Keratinocyte (primary cell): ENCODE data around the gene TMEM218. TPM values are rescaled to one million over a fixed set of nuclear protein-coding genes. Genes with fewer than 3 reads are reported as not detected.
A peak's percentile ranks its signal among the peaks of the same experiment; 100 is the strongest.

Source experiments
- DNase-seq: peaks from one replicate; pipeline ENCODE4 v3.0.0-alpha.2; 2011; ENCODE audit warnings: low read depth, missing footprints, low spot score
- FAIRE-seq: peaks from 2 replicates; lab custom pipeline; 2011; peaks lifted over from hg19 to GRCh38; lab: Jason Lieb, UNC
- H2AFZ ChIP-seq: 2 replicates; pipeline ENCODE4 v1.6.0; 2012; ENCODE audit warnings: low read length, control low read depth, inconsistent platforms; ENCODE audit not compliant: control insufficient read depth
- H3K27ac ChIP-seq: 2 replicates; pipeline ENCODE4 v1.5.1; 2011; ENCODE audit warnings: low read length; ENCODE audit not compliant: control insufficient read depth, insufficient read depth
- H3K27me3 ChIP-seq: 3 replicates; pipeline ENCODE4 v1.6.0; 2011; ENCODE audit warnings: low read length; ENCODE audit not compliant: control insufficient read depth, insufficient read depth; ENCODE audit errors: extremely low read depth
- H3K36me3 ChIP-seq, 2 experiments: 2 replicates in 1 of 2; 3 replicates in 1 of 2; pipeline ENCODE4 v1.5.1; 2011; ENCODE audit warnings: low read length in 2 of 2, mild to moderate bottlenecking in 1 of 2; ENCODE audit not compliant: control insufficient read depth in 2 of 2, insufficient read depth in 2 of 2; ENCODE audit errors: extremely low read depth in 1 of 2
- H3K4me1 ChIP-seq: 3 replicates; pipeline ENCODE4 v1.5.1; 2011; ENCODE audit warnings: low read length; ENCODE audit not compliant: control insufficient read depth, insufficient read depth; ENCODE audit errors: extremely low read depth
- H3K4me2 ChIP-seq: 3 replicates; pipeline ENCODE4 v1.6.0; 2011; ENCODE audit warnings: low read depth, low read length; ENCODE audit not compliant: control insufficient read depth, insufficient read depth; ENCODE audit errors: extremely low read depth
- H3K4me3 ChIP-seq, 3 experiments: fragments of 200-600 bp in 1 of 3; sonication (generic) in 1 of 3; 2 replicates in 2 of 3; 3 replicates in 1 of 3; pipeline ENCODE4 v1.5.1; 2011 to 2016; ENCODE audit warnings: low read length in 3 of 3, mild to moderate bottlenecking in 3 of 3, control low read depth in 2 of 3, inconsistent platforms in 1 of 3, low read depth in 1 of 3, mixed read lengths in 1 of 3, mixed run types in 1 of 3, moderate library complexity in 1 of 3; ENCODE audit not compliant: control insufficient read depth in 2 of 3, insufficient read depth in 2 of 3; ENCODE audit errors: extremely low read depth in 1 of 3
- H3K79me2 ChIP-seq: 2 replicates; pipeline ENCODE4 v1.6.0; 2012; ENCODE audit warnings: low read length; ENCODE audit not compliant: control insufficient read depth, insufficient read depth
- H3K9ac ChIP-seq: 3 replicates; pipeline ENCODE4 v1.6.0; 2011; ENCODE audit warnings: low read length; ENCODE audit not compliant: control insufficient read depth, insufficient read depth; ENCODE audit errors: extremely low read depth
- H3K9me1 ChIP-seq: 3 replicates; pipeline ENCODE4 v1.6.0; 2011; ENCODE audit warnings: low read length; ENCODE audit not compliant: control insufficient read depth, insufficient read depth; ENCODE audit errors: extremely low read depth
- H3K9me3 ChIP-seq: 2 replicates; pipeline ENCODE4 v1.5.1; 2012; ENCODE audit warnings: low read depth, low read length; ENCODE audit not compliant: control insufficient read depth
- H4K20me1 ChIP-seq: 3 replicates; pipeline ENCODE4 v1.6.0; 2011; ENCODE audit warnings: low read length; ENCODE audit not compliant: control insufficient read depth, insufficient read depth; ENCODE audit errors: extremely low read depth
- EZH2 ChIP-seq: IDR thresholded peaks from one replicate; pipeline ENCODE4 v1.6.1; 2012; ENCODE audit warnings: inconsistent platforms, mild to moderate bottlenecking, low read length, moderate library complexity
- dilution Hi-C: fragments of 300-500 bp; cut with MboI; formaldehyde crosslinking; loops from one replicate; pipeline ENCODE4 v1.7.0; 2020; ENCODE audit warnings: low sequenced_read_pairs; ENCODE audit not compliant: extremely low pct_ligation_motif_present
- polyA plus RNA-seq, 5 experiments: library from polyadenylated mRNA; depleted of rRNA in 3 of 5; stranded (reverse) in 3 of 5; stranded (forward) in 1 of 5; unstranded in 1 of 5; fragments of >200 nt; gene quantifications; 1 replicate in 1 of 5; 2 replicates in 3 of 5; 3 replicates in 1 of 5; pipeline versions ENCODE4 v1.2.1 to v1.2.3, GENCODE V29; 2011 to 2012; ENCODE audit warnings: missing spikeins in 2 of 5, low read depth in 1 of 5, low replicate concordance in 1 of 5
- TF ChIP-seq, protein P1 (sequence below), 3 experiments: IDR thresholded peaks in 1 of 3; conservative IDR thresholded peaks in 1 of 3; optimal IDR thresholded peaks in 1 of 3; 2 replicates in 2 of 3; 3 replicates in 1 of 3; pipeline versions ENCODE3 to v1.5.1; 2011; ENCODE audit warnings: low read length in 3 of 3, mild to moderate bottlenecking in 3 of 3, moderate library complexity in 2 of 3, control low read depth in 1 of 3, inconsistent platforms in 1 of 3; ENCODE audit not compliant: insufficient read depth in 2 of 3; ENCODE audit errors: extremely low read depth in 1 of 3

The TMEM218 gene
- polyA plus RNA-seq, 1 donor (not counting 4 experiments of a cell fraction or from before 2014, with no cell fraction given), result 34.2 TPM

DNA sequence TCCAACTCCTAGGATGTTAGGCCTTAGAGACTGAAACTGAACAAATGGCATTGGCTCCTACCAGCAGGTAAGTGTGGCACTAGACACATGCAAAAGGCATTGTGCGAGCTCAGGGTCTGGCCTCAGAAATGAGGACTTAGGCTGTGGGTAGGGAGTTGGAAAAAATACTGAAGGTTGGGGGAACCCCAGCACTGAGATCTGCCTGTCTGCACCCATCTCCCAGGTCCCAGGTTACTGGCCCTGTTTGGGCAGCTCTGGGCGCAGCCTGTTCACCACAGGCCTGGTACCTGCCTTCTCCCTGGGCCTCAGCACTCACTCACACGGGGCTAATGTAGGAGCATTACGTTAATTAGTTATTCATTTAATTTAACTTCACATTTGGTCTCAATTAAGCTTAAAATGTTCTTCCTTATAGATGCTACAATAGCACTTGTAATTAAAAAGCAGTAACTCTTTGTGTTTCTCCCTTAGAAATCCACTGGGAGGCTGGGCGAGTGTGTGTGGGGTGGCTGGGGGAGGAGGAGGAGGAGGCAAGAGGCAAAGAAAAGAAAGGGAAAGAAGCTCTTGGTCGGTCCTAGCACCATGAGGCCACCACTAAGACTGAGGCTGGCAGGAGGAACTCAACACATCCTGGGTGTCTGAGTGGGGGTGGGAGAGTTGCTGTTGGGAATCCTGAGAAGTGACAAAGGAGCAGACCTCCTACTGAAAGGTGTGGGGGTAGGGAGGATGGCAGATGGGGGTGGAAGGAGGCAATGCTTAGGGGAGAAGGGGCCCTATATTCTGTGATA lies 19.4 kb downstream of the TMEM218 start:
- H3K9ac ChIP-seq, result no peak overlapping the region
- no peak overlapping the region for H3K27ac ChIP-seq

DNA sequence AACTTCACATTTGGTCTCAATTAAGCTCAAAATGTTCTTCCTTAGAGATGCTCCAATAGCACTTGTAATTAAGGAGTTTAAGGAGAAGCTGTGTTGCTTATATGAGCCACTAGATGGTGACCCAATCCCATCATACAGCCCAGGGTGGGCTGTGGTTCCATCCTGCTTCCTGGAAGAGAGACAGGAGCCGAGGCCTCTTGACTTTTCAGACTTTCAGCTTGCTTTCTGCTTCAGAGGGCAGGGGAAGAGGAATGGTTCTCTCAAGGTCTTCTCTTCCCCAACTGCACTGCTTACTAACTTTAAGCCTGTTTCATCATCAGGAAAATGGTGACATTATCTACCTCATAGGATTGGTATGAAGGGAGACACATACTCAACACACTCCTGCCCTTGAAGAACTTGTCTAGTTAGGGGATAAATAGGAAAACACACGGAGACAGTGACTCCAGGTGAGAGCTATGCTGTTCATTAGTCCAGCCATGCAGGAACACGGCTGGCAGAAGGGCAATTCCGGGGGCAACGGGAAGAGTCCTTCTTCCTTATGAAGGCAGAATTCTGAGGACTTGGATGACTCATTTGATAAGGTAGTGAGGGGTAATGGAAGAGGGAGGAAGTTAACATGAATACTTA lies 20.1 kb downstream of the TMEM218 start:
- H3K27me3 ChIP-seq, result no peaks in the 10 kb centered on the region
- dilution Hi-C loops, result no loop called here
- H3K27ac ChIP-seq, result no peak overlapping the region
- peaks cover 18% of the 10 kb centered on the region for H3K4me1 ChIP-seq
- H3K9me1 ChIP-seq, result peaks cover 2% of the 10 kb centered on the region
- no peak overlapping the region for H3K4me3 ChIP-seq
- no peak overlapping the region for H3K4me2 ChIP-seq
- no peak for TF ChIP-seq EZH2
- TF ChIP-seq, protein P1, sequence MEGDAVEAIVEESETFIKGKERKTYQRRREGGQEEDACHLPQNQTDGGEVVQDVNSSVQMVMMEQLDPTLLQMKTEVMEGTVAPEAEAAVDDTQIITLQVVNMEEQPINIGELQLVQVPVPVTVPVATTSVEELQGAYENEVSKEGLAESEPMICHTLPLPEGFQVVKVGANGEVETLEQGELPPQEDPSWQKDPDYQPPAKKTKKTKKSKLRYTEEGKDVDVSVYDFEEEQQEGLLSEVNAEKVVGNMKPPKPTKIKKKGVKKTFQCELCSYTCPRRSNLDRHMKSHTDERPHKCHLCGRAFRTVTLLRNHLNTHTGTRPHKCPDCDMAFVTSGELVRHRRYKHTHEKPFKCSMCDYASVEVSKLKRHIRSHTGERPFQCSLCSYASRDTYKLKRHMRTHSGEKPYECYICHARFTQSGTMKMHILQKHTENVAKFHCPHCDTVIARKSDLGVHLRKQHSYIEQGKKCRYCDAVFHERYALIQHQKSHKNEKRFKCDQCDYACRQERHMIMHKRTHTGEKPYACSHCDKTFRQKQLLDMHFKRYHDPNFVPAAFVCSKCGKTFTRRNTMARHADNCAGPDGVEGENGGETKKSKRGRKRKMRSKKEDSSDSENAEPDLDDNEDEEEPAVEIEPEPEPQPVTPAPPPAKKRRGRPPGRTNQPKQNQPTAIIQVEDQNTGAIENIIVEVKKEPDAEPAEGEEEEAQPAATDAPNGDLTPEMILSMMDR (optimal IDR thresholded peaks at IDR 0.05 in 1 of 3, IDR thresholded peaks at IDR 0.05 in 1 of 3, conservative IDR thresholded peaks at IDR 0.05 in 1 of 3; ENCODE audit: extremely low read depth in 1 of 3, insufficient read depth in 2 of 3, low read length in 3 of 3), result peak; percentile 43 to 50 (median 47)
- FAIRE-seq (peak; percentile 17), DNase-seq (no peak)
- H3K79me2 ChIP-seq, result no peaks in the 10 kb centered on the region
- H3K9me3 ChIP-seq, result no peaks in the 10 kb centered on the region
- H3K9ac ChIP-seq, result no peak overlapping the region
- no peaks in the 10 kb centered on the region for H4K20me1 ChIP-seq
- peaks cover 1 to 6% of the 10 kb centered on the region in 2 experiments for H3K36me3 ChIP-seq
- no peak overlapping the region for H2AFZ ChIP-seq

More for the DNA sequence above, 19.4 kb downstream of the TMEM218 start:
- Histone ChIP-seq H3K27me3 (no peaks in the 10 kb centered on the region), H3K4me3 (no peak overlapping the region), H3K4me1 (peaks cover 18% of the 10 kb centered on the region), H3K36me3 (peaks cover 0 to 6% of the 10 kb centered on the region in 2 experiments), H3K9me3 (no peaks in the 10 kb centered on the region), H2AFZ (no peak overlapping the region), H3K79me2 (no peaks in the 10 kb centered on the region), H4K20me1 (no peaks in the 10 kb centered on the region), H3K9me1 (peaks cover 2% of the 10 kb centered on the region), H3K4me2 (no peak overlapping the region)
- no peak for FAIRE-seq
- no peak for TF ChIP-seq EZH2
- TF ChIP-seq, protein P1 (optimal IDR thresholded peaks at IDR 0.05 in 1 of 3, IDR thresholded peaks at IDR 0.05 in 1 of 3, conservative IDR thresholded peaks at IDR 0.05 in 1 of 3; ENCODE audit: extremely low read depth in 1 of 3, insufficient read depth in 2 of 3, low read length in 3 of 3), result no peak
- dilution Hi-C loops, result no loop called here
- no peak for DNase-seq
